Measurements from ENCODE around the gene ZNF593.

DNA sequence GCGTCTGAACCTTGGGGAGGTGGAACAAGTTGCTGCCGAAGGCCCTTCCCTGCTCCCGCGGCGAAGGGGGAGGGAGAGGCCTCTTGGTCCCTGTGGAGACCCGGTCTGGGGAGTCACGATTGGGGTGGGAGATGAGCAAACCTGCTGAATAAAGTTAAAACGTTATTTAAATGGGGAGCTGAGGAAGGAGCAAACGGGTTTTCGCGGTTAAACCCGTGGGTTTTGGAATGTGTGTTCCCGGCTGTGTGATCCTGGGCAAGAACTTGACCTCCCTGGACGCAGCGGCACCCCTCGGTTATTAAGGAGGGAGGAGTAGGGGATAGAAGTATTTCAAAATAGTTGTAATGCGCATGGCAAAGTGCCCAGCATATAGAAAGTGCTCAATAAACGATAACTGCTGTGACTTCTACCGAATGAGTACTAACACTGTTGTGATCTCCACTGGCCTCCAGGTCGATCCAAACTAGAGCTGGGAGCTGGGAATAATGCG, 7.4 kb upstream of the ZNF593 start:
- TF ChIP-seq, protein P1, sequence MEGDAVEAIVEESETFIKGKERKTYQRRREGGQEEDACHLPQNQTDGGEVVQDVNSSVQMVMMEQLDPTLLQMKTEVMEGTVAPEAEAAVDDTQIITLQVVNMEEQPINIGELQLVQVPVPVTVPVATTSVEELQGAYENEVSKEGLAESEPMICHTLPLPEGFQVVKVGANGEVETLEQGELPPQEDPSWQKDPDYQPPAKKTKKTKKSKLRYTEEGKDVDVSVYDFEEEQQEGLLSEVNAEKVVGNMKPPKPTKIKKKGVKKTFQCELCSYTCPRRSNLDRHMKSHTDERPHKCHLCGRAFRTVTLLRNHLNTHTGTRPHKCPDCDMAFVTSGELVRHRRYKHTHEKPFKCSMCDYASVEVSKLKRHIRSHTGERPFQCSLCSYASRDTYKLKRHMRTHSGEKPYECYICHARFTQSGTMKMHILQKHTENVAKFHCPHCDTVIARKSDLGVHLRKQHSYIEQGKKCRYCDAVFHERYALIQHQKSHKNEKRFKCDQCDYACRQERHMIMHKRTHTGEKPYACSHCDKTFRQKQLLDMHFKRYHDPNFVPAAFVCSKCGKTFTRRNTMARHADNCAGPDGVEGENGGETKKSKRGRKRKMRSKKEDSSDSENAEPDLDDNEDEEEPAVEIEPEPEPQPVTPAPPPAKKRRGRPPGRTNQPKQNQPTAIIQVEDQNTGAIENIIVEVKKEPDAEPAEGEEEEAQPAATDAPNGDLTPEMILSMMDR (conservative IDR thresholded peaks at IDR 0.05; ENCODE audit: low read depth in 2 of 2), result no peak
- TF ChIP-seq, protein P2, sequence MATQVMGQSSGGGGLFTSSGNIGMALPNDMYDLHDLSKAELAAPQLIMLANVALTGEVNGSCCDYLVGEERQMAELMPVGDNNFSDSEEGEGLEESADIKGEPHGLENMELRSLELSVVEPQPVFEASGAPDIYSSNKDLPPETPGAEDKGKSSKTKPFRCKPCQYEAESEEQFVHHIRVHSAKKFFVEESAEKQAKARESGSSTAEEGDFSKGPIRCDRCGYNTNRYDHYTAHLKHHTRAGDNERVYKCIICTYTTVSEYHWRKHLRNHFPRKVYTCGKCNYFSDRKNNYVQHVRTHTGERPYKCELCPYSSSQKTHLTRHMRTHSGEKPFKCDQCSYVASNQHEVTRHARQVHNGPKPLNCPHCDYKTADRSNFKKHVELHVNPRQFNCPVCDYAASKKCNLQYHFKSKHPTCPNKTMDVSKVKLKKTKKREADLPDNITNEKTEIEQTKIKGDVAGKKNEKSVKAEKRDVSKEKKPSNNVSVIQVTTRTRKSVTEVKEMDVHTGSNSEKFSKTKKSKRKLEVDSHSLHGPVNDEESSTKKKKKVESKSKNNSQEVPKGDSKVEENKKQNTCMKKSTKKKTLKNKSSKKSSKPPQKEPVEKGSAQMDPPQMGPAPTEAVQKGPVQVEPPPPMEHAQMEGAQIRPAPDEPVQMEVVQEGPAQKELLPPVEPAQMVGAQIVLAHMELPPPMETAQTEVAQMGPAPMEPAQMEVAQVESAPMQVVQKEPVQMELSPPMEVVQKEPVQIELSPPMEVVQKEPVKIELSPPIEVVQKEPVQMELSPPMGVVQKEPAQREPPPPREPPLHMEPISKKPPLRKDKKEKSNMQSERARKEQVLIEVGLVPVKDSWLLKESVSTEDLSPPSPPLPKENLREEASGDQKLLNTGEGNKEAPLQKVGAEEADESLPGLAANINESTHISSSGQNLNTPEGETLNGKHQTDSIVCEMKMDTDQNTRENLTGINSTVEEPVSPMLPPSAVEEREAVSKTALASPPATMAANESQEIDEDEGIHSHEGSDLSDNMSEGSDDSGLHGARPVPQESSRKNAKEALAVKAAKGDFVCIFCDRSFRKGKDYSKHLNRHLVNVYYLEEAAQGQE (IDR thresholded peaks at IDR 0.05; ENCODE audit: unreplicated experiment), result no peak
- no peak for TF ChIP-seq CREB1 (CRISPR knock-in tag; IDR thresholded peaks at IDR 0.05; ENCODE audit: low read depth)
- TF ChIP-seq POLR2AphosphoS5 (IDR thresholded peaks at IDR 0.05; ENCODE audit: low read depth), result no peak
- TF ChIP-seq EZH2 (IDR thresholded peaks at IDR 0.05; ENCODE audit: low read depth, unreplicated experiment), result peak; percentile 74
